HEK293T (cell line): ENCODE results near the gene NAIP.
"Not testable (repeated sequence)": the region's sequence is repeated elsewhere in the genome, so short reads cannot be mapped to it uniquely, and the experiment has no call there.

ENCODE experiments used
- ARNT ChIP-seq: fragments of 450-650 bp; IDR thresholded peaks from 2 replicates; pipeline ENCODE4 v1.6.1; 2017; ENCODE audit warnings: mild to moderate bottlenecking
- BHLHE40 ChIP-seq: fragments of 450-650 bp; IDR thresholded peaks from 2 replicates; pipeline ENCODE4 v1.6.1; 2016; ENCODE audit warnings: mild to moderate bottlenecking, moderate library complexity, borderline replicate concordance
- ELF4 ChIP-seq: fragments of 450-650 bp; IDR thresholded peaks from 2 replicates; pipeline ENCODE4 v1.6.1; 2017; ENCODE audit warnings: antibody characterized with exemption
- FOXA1 ChIP-seq: fragments of 450-650 bp; IDR thresholded peaks from 2 replicates; pipeline ENCODE4 v1.6.1; 2016; ENCODE audit warnings: mild to moderate bottlenecking
- HDGF ChIP-seq: fragments of 450-650 bp; IDR thresholded peaks from 2 replicates; pipeline ENCODE4 v1.6.1; 2017; ENCODE audit warnings: antibody characterized with exemption, borderline replicate concordance
- NFRKB ChIP-seq: fragments of 450-650 bp; IDR thresholded peaks from 2 replicates; pipeline ENCODE4 v1.6.1; 2016; ENCODE audit warnings: mild to moderate bottlenecking, moderate library complexity
- PKNOX1 ChIP-seq: fragments of 450-650 bp; IDR thresholded peaks from 2 replicates; pipeline ENCODE4 v1.6.1; 2016
- SP1 ChIP-seq: fragments of 450-650 bp; IDR thresholded peaks from 2 replicates; pipeline ENCODE4 v1.6.1; 2017
- SUZ12 ChIP-seq: fragments of 450-650 bp; IDR thresholded peaks from 2 replicates; pipeline ENCODE4 v1.6.1; 2016; ENCODE audit warnings: mild to moderate bottlenecking

- TF ChIP-seq BHLHE40, SUZ12, HDGF, PKNOX1, NFRKB, SP1, ARNT, FOXA1, ELF4: not testable (repeated sequence)
Observed at GRCh38 chr5:70925211-70925562, 100.0 kb downstream of the NAIP start.
